ENCODE data around the gene RAB1B.

DNA sequence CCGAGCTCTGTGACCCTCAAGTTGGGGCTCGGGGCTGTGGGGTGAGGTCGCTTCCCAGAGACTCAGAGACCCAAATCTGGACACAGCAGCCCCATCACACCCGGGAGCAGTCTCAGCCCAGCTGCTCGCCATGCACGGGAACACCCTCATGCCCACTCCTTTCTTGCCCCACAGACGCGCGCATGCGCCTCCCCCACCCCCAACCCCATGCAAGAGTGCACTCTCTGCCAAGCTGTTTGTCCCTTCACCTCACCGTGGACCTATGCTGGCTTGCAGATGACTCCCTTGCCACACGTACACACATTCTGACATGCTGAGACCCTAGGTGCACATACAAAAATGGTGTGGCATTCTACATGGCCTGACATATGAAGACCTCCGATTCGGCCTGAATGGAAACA is 48.9 kb downstream of the RAB1B start:
- no peak for TF ChIP-seq ZNF274 (IDR thresholded peaks at IDR 0.05; ENCODE audit: low read depth, low read length)
- TF ChIP-seq CTCF (IDR thresholded peaks at IDR 0.05 in 2 of 3, conservative IDR thresholded peaks at IDR 0.05 in 1 of 3; ENCODE audit: borderline replicate concordance in 1 of 3, insufficient read depth in 1 of 3, low read depth in 2 of 3, low read length in 2 of 3): no peak
- no peak for TF ChIP-seq POLR2A (IDR thresholded peaks at IDR 0.05; ENCODE audit: borderline replicate concordance, extremely low read depth, insufficient read depth, insufficient read length)
- TF ChIP-seq CEBPB (IDR thresholded peaks at IDR 0.05; ENCODE audit: low read depth): no peak
- no peak for TF ChIP-seq YY1 (IDR thresholded peaks at IDR 0.05; ENCODE audit: extremely low read depth, insufficient replicate concordance, low read depth, low read length)
- no peak for TF ChIP-seq EZH2 (IDR thresholded peaks at IDR 0.05)
- TF ChIP-seq, protein P1, sequence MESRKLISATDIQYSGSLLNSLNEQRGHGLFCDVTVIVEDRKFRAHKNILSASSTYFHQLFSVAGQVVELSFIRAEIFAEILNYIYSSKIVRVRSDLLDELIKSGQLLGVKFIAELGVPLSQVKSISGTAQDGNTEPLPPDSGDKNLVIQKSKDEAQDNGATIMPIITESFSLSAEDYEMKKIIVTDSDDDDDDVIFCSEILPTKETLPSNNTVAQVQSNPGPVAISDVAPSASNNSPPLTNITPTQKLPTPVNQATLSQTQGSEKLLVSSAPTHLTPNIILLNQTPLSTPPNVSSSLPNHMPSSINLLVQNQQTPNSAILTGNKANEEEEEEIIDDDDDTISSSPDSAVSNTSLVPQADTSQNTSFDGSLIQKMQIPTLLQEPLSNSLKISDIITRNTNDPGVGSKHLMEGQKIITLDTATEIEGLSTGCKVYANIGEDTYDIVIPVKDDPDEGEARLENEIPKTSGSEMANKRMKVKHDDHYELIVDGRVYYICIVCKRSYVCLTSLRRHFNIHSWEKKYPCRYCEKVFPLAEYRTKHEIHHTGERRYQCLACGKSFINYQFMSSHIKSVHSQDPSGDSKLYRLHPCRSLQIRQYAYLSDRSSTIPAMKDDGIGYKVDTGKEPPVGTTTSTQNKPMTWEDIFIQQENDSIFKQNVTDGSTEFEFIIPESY (IDR thresholded peaks at IDR 0.05; ENCODE audit: extremely low read depth, insufficient replicate concordance, low read length): no peak
- TF ChIP-seq MAX (IDR thresholded peaks at IDR 0.05): no peak
- no peak for TF ChIP-seq POLR2AphosphoS5 (IDR thresholded peaks at IDR 0.05; ENCODE audit: low read depth, low read length)
- no peak for TF ChIP-seq JUND (IDR thresholded peaks at IDR 0.05)
- no peak for TF ChIP-seq SIN3A (IDR thresholded peaks at IDR 0.05; ENCODE audit: low read depth)
- TF ChIP-seq EZH2phosphoT487 (IDR thresholded peaks at IDR 0.05; ENCODE audit: borderline replicate concordance): no peak
